HEK293 (cell line): ENCODE measurements around the gene CDH1.

ENCODE experiments used
- CTCF ChIA-PET: fragments of 350-600 bp; formaldehyde crosslinking; extraction: SDS; loops from one replicate; lab custom pipeline; 2021; ENCODE audit warnings: antibody characterized with exemption; lab: Yijun Ruan, JAX
- POLR2A ChIA-PET: fragments of 300-600 bp; formaldehyde crosslinking; extraction: SDS; loops from one replicate; lab custom pipeline; 2020; ENCODE audit warnings: antibody characterized with exemption, inconsistent platforms; lab: Yijun Ruan, JAX
- H3K27ac ChIP-seq: fragments of 200-500 bp; sonication (Bioruptor generic); 2 replicates; pipeline ENCODE4 v1.5.1; 2014; ENCODE audit warnings: low read depth, low read length, control low read depth, inconsistent platforms; ENCODE audit errors: extremely low read depth
- H3K36me3 ChIP-seq, 2 experiments: fragments of 200-500 bp in 1 of 2; sonication (Bioruptor generic) in 1 of 2; 1 replicate in 1 of 2; 2 replicates in 1 of 2; pipeline ENCODE4 v1.5.1; 2014 to 2017; ENCODE audit warnings: inconsistent platforms in 2 of 2, low read length in 2 of 2; ENCODE audit not compliant: control insufficient read depth in 2 of 2, insufficient read depth in 1 of 2
- H3K4me1 ChIP-seq: fragments of 200-500 bp; sonication (Bioruptor generic); 2 replicates; pipeline ENCODE4 v1.5.1; 2014; ENCODE audit warnings: mild to moderate bottlenecking, low read length, inconsistent platforms; ENCODE audit not compliant: control insufficient read depth, insufficient read depth
- H3K4me3 ChIP-seq: 2 replicates; pipeline ENCODE4 v1.5.1; 2011; ENCODE audit warnings: low read depth, mild to moderate bottlenecking, control low read depth, low read length, moderate library complexity
- H3K9me3 ChIP-seq: fragments of 200-500 bp; sonication (Bioruptor generic); 2 replicates; pipeline ENCODE4 v1.5.1; 2014; ENCODE audit warnings: low read depth, low read length, inconsistent platforms; ENCODE audit not compliant: control insufficient read depth, insufficient read depth
- HIC1 ChIP-seq: fragments of 450-650 bp; formaldehyde crosslinking; IDR thresholded peaks from 2 replicates; pipeline ENCODE4 v1.5.1; 2016; ENCODE audit warnings: missing biosample characterization, missing genetic modification characterization
- KLF1 ChIP-seq: fragments of 450-650 bp; formaldehyde crosslinking; IDR thresholded peaks from 2 replicates; pipeline ENCODE4 v1.5.1; 2016; ENCODE audit warnings: missing biosample characterization, missing genetic modification characterization
- SETDB1 ChIP-seq: IDR thresholded peaks from one replicate; pipeline ENCODE4 v1.6.1; 2017; ENCODE audit warnings: mild to moderate bottlenecking, low read length, moderate library complexity, mixed read lengths; ENCODE audit not compliant: insufficient read length
- YY1 ChIP-seq: fragments of 450-650 bp; formaldehyde crosslinking; IDR thresholded peaks from 2 replicates; pipeline ENCODE4 v1.5.1; 2018; ENCODE audit warnings: missing biosample characterization, missing genetic modification characterization
- ZBTB10 ChIP-seq: fragments of 450-650 bp; formaldehyde crosslinking; IDR thresholded peaks from 2 replicates; pipeline ENCODE4 v1.5.1; 2016; ENCODE audit warnings: missing biosample characterization, missing genetic modification characterization
- ZFHX2 ChIP-seq: fragments of 450-650 bp; formaldehyde crosslinking; conservative IDR thresholded peaks from 2 replicates; pipeline ENCODE4 v1.5.1; 2016; ENCODE audit warnings: missing biosample characterization, missing genetic modification characterization
- ZNF10 ChIP-seq: fragments of 450-650 bp; formaldehyde crosslinking; IDR thresholded peaks from 2 replicates; pipeline ENCODE4 v1.5.1; 2017; ENCODE audit warnings: missing biosample characterization, missing genetic modification characterization
- ZNF133 ChIP-seq: fragments of 450-650 bp; formaldehyde crosslinking; IDR thresholded peaks from 2 replicates; pipeline ENCODE4 v1.5.1; 2016; ENCODE audit warnings: missing biosample characterization, missing genetic modification characterization
- ZNF146 ChIP-seq: fragments of 450-650 bp; formaldehyde crosslinking; IDR thresholded peaks from 2 replicates; pipeline ENCODE4 v1.5.1; 2016; ENCODE audit warnings: missing biosample characterization, missing genetic modification characterization
- ZNF175 ChIP-seq: fragments of 450-650 bp; formaldehyde crosslinking; IDR thresholded peaks from 2 replicates; pipeline ENCODE4 v1.5.1; 2016; ENCODE audit warnings: missing biosample characterization, missing genetic modification characterization
- ZNF214 ChIP-seq: fragments of 450-650 bp; formaldehyde crosslinking; IDR thresholded peaks from 2 replicates; pipeline ENCODE4 v1.5.1; 2017; ENCODE audit warnings: missing biosample characterization, mild to moderate bottlenecking, missing genetic modification characterization, borderline replicate concordance
- ZNF274 ChIP-seq, 2 experiments: fragments of 200-500 bp in 1 of 2; fragments of 450-650 bp in 1 of 2; sonication (Bioruptor generic) in 1 of 2; formaldehyde crosslinking in 1 of 2; IDR thresholded peaks; 2 replicates each; pipeline versions ENCODE4 v1.5.1 to v1.6.1; 2014 to 2016; ENCODE audit warnings: borderline replicate concordance in 1 of 2, inconsistent platforms in 1 of 2, low read length in 1 of 2, missing biosample characterization in 1 of 2, missing genetic modification characterization in 1 of 2
- ZNF610 ChIP-seq: fragments of 450-650 bp; formaldehyde crosslinking; IDR thresholded peaks from 2 replicates; pipeline ENCODE4 v1.5.1; 2016; ENCODE audit warnings: missing biosample characterization, missing genetic modification characterization, borderline replicate concordance
- ZSCAN18 ChIP-seq: fragments of 450-650 bp; formaldehyde crosslinking; IDR thresholded peaks from 2 replicates; pipeline ENCODE4 v1.5.1; 2016; ENCODE audit warnings: missing biosample characterization, missing genetic modification characterization
- ZXDB ChIP-seq: fragments of 450-650 bp; formaldehyde crosslinking; IDR thresholded peaks from 2 replicates; pipeline ENCODE4 v1.5.1; 2016; ENCODE audit warnings: missing biosample characterization, missing genetic modification characterization
- TF ChIP-seq, protein P1 (sequence below): fragments of 450-650 bp; IDR thresholded peaks from 2 replicates; pipeline ENCODE4 v1.5.1; 2018; ENCODE audit warnings: missing biosample characterization, missing genetic modification characterization

Gene CDH1

GRCh38 chr16:68814516-68814915 lies 77.4 kb downstream of the CDH1 start (continued):
- no peak for TF ChIP-seq ZBTB10 (tag by site-specific recombination)
- TF ChIP-seq ZXDB (tag by site-specific recombination), result no peak
- no peak for TF ChIP-seq ZNF214

- H3K4me3 ChIP-seq, result no peak overlapping the region
- no peak for TF ChIP-seq ZSCAN18
- TF ChIP-seq ZNF133, result no peak
- TF ChIP-seq YY1 (tag by site-specific recombination), result no peak
- TF ChIP-seq ZFHX2, result no peak
- TF ChIP-seq KLF1 (tag by site-specific recombination), result no peak
- TF ChIP-seq ZNF146 (tag by site-specific recombination), result no peak
- no peak for TF ChIP-seq ZNF274 (IDR thresholded peaks at IDR 0.05; ENCODE audit: low read length)
- TF ChIP-seq ZNF274 (tag by site-specific recombination; IDR thresholded peaks at IDR 0.05; ENCODE audit: borderline replicate concordance), result no peak
- TF ChIP-seq ZXDB (tag by site-specific recombination), result no peak
- TF ChIP-seq SETDB1, result no peak
- no peak for TF ChIP-seq ZNF610 (tag by site-specific recombination)
- TF ChIP-seq, protein P1, sequence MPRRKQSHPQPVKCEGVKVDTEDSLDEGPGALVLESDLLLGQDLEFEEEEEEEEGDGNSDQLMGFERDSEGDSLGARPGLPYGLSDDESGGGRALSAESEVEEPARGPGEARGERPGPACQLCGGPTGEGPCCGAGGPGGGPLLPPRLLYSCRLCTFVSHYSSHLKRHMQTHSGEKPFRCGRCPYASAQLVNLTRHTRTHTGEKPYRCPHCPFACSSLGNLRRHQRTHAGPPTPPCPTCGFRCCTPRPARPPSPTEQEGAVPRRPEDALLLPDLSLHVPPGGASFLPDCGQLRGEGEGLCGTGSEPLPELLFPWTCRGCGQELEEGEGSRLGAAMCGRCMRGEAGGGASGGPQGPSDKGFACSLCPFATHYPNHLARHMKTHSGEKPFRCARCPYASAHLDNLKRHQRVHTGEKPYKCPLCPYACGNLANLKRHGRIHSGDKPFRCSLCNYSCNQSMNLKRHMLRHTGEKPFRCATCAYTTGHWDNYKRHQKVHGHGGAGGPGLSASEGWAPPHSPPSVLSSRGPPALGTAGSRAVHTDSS, result no peak
- no peak for TF ChIP-seq ZNF10 (tag by site-specific recombination)
- TF ChIP-seq HIC1 (tag by site-specific recombination), result no peak
- TF ChIP-seq ZNF175, result no peak
- ChIA-PET POLR2A (no interaction called here), CTCF (interaction anchor here (0.6 to 1.0 kb wide), 3 partner anchors 22 to 565 kb away, joined by 3 to 5 read pairs (median 3); no protein-coding TSS in a partner anchor)
- peaks cover 0 to 9% of the 10 kb centered on the region in 2 experiments; a peak in 1 of 3 replicates for H3K36me3 ChIP-seq
- no peaks in the 10 kb centered on the region for H3K4me1 ChIP-seq
- H3K9me3 ChIP-seq, result no peaks in the 10 kb centered on the region
- no peak overlapping the region for H3K27ac ChIP-seq
These were observed 86.5 kb downstream of the CDH1 start for GRCh38 chr16:68823401-68824135.
